Fibroblast of pulmonary artery (primary cell): ENCODE data around the gene CCDC187.

Experiments
- DNase-seq: peaks from one replicate; pipeline ENCODE4 v3.0.0-alpha.2; 2010; ENCODE audit warnings: low read depth
- H3K4me3 ChIP-seq: replicated peaks from 2 replicates; pipeline ENCODE4 v1.5.1; 2011; ENCODE audit warnings: low read depth, mild to moderate bottlenecking, control low read depth, low read length, moderate library complexity
- TF ChIP-seq, protein P1 (sequence below): IDR thresholded peaks from 2 replicates; pipeline ENCODE4 v1.5.1; 2011; ENCODE audit warnings: mild to moderate bottlenecking, control low read depth, low read length, inconsistent platforms; ENCODE audit errors: missing control alignments

The CCDC187 gene

DNA sequence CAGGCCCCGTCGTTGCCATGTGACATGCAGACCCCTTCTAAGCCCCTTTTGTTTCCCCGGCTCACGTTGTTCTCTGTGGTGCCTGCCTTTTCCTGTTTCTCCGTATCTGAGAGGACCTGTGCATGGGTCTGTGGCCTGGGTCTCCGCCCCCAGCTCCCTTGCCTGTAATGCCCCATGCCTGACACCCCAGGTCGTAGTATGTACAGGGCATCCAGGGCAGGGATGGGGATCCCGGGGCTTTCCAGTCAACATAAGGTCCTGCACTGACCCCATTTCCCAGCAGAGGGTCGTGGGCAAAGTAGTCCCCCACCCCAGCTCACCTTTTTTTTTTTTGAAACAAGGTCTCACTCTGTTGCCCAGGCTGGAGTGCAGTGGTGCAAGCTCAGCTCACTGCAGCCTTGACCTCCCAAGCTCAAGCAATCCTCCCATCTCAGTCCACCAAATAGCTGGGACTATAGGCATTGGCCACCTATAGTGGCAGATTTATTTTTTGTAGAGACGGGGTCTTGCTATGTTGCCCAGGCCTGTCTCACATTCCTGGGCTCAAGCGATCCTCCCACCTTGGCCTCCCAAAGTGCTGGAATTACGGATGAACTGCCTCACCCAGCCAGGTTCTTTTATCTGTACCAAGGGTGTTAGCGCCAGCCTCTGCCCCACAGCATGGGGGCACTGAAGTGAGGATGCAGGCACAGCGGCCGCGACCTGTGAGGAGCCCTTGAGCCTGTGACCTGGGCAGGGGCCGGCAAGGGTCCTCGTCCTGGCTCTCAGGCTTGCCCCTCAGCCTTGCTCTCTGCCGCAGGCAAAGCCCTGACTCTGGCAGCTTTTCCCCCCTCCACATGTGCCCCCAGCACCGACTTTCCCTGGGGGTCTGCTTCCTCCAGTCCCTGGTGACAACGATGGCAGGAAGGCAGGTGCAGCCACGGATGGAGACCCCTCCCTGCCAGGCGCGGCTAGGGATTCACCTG, 39.2 kb downstream of the CCDC187 start:
- no peak overlapping the region for H3K4me3 ChIP-seq
- TF ChIP-seq, protein P1, sequence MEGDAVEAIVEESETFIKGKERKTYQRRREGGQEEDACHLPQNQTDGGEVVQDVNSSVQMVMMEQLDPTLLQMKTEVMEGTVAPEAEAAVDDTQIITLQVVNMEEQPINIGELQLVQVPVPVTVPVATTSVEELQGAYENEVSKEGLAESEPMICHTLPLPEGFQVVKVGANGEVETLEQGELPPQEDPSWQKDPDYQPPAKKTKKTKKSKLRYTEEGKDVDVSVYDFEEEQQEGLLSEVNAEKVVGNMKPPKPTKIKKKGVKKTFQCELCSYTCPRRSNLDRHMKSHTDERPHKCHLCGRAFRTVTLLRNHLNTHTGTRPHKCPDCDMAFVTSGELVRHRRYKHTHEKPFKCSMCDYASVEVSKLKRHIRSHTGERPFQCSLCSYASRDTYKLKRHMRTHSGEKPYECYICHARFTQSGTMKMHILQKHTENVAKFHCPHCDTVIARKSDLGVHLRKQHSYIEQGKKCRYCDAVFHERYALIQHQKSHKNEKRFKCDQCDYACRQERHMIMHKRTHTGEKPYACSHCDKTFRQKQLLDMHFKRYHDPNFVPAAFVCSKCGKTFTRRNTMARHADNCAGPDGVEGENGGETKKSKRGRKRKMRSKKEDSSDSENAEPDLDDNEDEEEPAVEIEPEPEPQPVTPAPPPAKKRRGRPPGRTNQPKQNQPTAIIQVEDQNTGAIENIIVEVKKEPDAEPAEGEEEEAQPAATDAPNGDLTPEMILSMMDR, result no peak
- no peak for DNase-seq

- TF ChIP-seq, protein P1, result no peak
- no peak for DNase-seq
These were observed 39.9 kb downstream of the CCDC187 start for GRCh38 chr9:136264031-136264430.

DNA sequence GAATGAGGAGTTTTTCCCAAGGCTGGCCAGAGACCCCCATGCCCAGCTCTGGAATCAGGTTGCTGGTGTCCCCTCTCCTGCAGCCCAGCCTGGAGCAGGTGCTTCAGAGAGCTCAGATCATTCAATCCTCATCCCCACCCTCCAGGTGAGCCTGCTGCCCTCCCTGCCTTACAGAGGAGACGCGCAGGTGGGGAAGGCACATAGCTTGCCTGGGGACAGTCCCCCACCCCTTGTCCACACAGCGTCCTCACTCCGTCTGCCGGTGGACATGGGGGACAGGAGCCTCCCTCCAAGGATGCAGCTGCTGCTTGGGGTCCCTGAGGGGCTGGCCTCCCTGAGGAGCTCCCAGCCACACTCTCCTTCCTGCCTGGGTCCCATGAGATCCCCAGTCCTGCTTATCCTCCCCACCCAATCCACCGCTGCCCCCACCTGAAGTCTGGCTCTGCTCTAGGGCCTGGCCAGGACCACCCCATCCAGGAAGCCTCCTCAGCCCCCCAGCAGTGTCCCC, 41.2 kb downstream of the CCDC187 start:
- no peak overlapping the region for H3K4me3 ChIP-seq
- DNase-seq, result no peak
- TF ChIP-seq, protein P1, result no peak

More at GRCh38 chr9:136264031-136264430, 39.9 kb downstream of the CCDC187 start:
- H3K4me3 ChIP-seq, result no peak overlapping the region

DNA sequence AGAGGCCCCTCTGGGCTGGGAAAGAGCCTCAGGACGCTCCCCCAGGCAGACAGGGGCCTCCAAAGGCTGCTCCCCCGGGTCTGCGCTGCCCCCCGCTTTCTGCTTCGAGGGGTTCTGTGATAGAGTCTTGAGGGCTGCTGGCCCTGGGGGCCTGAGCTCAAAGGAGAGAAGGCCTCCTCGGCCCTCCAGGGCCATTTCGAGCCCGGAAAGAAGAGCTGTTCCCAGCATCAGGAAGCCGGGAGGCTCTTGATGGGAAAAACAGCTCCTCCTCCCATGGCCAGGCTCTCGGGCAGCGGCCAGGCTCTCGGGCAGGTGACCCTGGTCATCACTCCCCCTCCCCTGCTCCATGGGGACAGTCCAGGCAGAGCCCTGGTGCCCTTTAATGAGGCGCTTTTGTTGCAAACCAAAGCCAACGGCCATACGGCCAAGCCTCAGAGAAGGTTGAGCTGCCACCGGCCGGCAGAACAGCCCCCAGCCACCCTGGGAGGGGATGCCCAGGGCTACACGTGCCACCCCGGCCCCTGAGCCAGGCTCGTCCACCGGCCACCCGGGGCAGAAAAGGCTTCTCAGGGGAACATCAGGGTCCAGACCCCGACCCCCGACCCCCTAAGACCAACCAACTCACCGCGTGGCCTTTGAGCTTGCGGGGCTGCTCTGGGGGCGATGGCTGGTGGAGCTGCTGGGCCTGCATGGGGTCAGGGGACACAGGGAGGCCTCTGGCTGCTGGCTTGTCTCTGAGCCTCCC, 42.0 kb downstream of the CCDC187 start:
- H3K4me3 ChIP-seq, result no peak overlapping the region
- TF ChIP-seq, protein P1, result no peak
- DNase-seq, result no peak

DNA sequence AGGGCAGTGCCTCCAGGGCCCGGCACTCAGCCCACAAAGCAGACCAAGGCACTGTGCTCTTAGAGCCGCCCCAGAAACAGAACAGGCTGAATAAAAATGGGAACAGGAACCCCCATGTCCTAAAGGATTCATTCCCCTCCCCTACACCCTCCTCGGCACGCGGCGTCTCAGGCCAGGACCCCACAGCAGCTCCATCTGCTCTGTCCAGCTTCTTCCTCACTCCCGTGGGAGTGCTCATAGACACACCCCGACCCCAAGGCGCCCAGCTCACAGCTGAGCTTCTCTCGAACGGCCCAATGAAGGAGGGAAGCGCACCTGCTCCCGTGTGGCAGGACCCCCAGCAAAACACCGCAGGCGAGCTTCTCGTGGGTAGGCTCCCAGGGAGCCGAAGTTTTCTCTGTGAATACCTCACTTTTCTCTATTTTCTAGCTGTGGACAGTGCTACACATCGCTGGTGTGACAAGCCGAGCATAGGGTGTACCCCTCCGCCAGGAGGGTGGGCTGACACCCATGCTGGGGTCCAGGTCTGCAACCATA, 42.9 kb downstream of the CCDC187 start:
- TF ChIP-seq, protein P1, result no peak
- no peak for DNase-seq
- no peak overlapping the region for H3K4me3 ChIP-seq

GRCh38 chr9:136260521-136260920, 43.4 kb downstream of the CCDC187 start:
- TF ChIP-seq, protein P1, result no peak
- DNase-seq, result no peak
- H3K4me3 ChIP-seq, result no peak overlapping the region
